ENCODE measurements around the gene SLC66A1.

SLC66A1 gene

GRCh38 chr1:19363536-19364152, 51.5 kb downstream of the SLC66A1 start:
- no peak for DNase-seq
- TF ChIP-seq POLR2A (IDR thresholded peaks at IDR 0.05; ENCODE audit: low read length) (no peak), GATA1 (IDR thresholded peaks at IDR 0.05; ENCODE audit: low read depth, low read length) (no peak)

- no peak for DNase-seq
Observed at GRCh38 chr1:19365721-19366120, 53.6 kb downstream of the SLC66A1 start.

GRCh38 chr1:19366599-19367536, 54.7 kb downstream of the SLC66A1 start:
- no peak for TF ChIP-seq GATA1 (IDR thresholded peaks at IDR 0.05; ENCODE audit: low read depth, low read length)
- TF ChIP-seq POLR2A (IDR thresholded peaks at IDR 0.05; ENCODE audit: low read length), result no peak
- DNase-seq, result no peak

More at GRCh38 chr1:19365721-19366120, 53.6 kb downstream of the SLC66A1 start:
- no peak for TF ChIP-seq POLR2A (IDR thresholded peaks at IDR 0.05; ENCODE audit: low read length)
- TF ChIP-seq GATA1 (IDR thresholded peaks at IDR 0.05; ENCODE audit: low read depth, low read length), result no peak

GRCh38 chr1:19367584-19368041, 55.5 kb downstream of the SLC66A1 start:
- TF ChIP-seq POLR2A (IDR thresholded peaks at IDR 0.05; ENCODE audit: low read length) (no peak), GATA1 (IDR thresholded peaks at IDR 0.05; ENCODE audit: low read depth, low read length) (no peak)
- no peak for DNase-seq

GRCh38 chr1:19368050-19368449, 55.9 kb downstream of the SLC66A1 start:
- DNase-seq, result no peak
- no peak for TF ChIP-seq POLR2A (IDR thresholded peaks at IDR 0.05; ENCODE audit: low read length)
- TF ChIP-seq GATA1 (IDR thresholded peaks at IDR 0.05; ENCODE audit: low read depth, low read length), result no peak

GRCh38 chr1:19368964-19369363, 56.8 kb downstream of the SLC66A1 start:
- no peak for TF ChIP-seq POLR2A (IDR thresholded peaks at IDR 0.05; ENCODE audit: low read length)
- no peak for TF ChIP-seq GATA1 (IDR thresholded peaks at IDR 0.05; ENCODE audit: low read depth, low read length)
- DNase-seq, result no peak

GRCh38 chr1:19369396-19370090, 57.4 kb downstream of the SLC66A1 start:
- TF ChIP-seq GATA1 (IDR thresholded peaks at IDR 0.05; ENCODE audit: low read depth, low read length) (no peak), POLR2A (IDR thresholded peaks at IDR 0.05; ENCODE audit: low read length) (no peak)
- DNase-seq, result no peak

- TF ChIP-seq GATA1 (IDR thresholded peaks at IDR 0.05; ENCODE audit: low read depth, low read length), result no peak
- TF ChIP-seq POLR2A (IDR thresholded peaks at IDR 0.05; ENCODE audit: low read length), result no peak
- no peak for DNase-seq
Observed at GRCh38 chr1:19370453-19371170, 58.5 kb downstream of the SLC66A1 start.

- no peak for TF ChIP-seq POLR2A (IDR thresholded peaks at IDR 0.05; ENCODE audit: low read length)
- no peak for TF ChIP-seq GATA1 (IDR thresholded peaks at IDR 0.05; ENCODE audit: low read depth, low read length)
- DNase-seq, result no peak
Observed at GRCh38 chr1:19371226-19372135, 59.4 kb downstream of the SLC66A1 start.

- DNase-seq, result no peak
- TF ChIP-seq POLR2A (IDR thresholded peaks at IDR 0.05; ENCODE audit: low read length), result no peak
- no peak for TF ChIP-seq GATA1 (IDR thresholded peaks at IDR 0.05; ENCODE audit: low read depth, low read length)
Observed at GRCh38 chr1:19372136-19372514, 60.0 kb downstream of the SLC66A1 start.

GRCh38 chr1:19372602-19373001, 60.5 kb downstream of the SLC66A1 start:
- TF ChIP-seq POLR2A (IDR thresholded peaks at IDR 0.05; ENCODE audit: low read length) (no peak), GATA1 (IDR thresholded peaks at IDR 0.05; ENCODE audit: low read depth, low read length) (no peak)
- no peak for DNase-seq

- no peak for TF ChIP-seq POLR2A (IDR thresholded peaks at IDR 0.05; ENCODE audit: low read length)
- no peak for TF ChIP-seq GATA1 (IDR thresholded peaks at IDR 0.05; ENCODE audit: low read depth, low read length)
- DNase-seq, result no peak
Observed at GRCh38 chr1:19373211-19374082, 61.3 kb downstream of the SLC66A1 start.

All from erythroblast (primary cell).